Left renal pelvis (tissue), 4 donors: ENCODE measurements around the gene ZNF736. TPM values are rescaled to one million over a fixed set of nuclear protein-coding genes. Genes with fewer than 3 reads are reported as not detected.
"Not testable (repeated sequence)": the region's sequence is repeated elsewhere in the genome, so short reads cannot be mapped to it uniquely, and the experiment has no call there.

ENCODE experiments used
- DNase-seq, 4 donors: peaks; one replicate each; pipeline ENCODE4 v3.0.0-alpha.2; 2013; ENCODE audit warnings: low read depth in 4 of 4, low spot score in 3 of 4
- polyA plus RNA-seq, 4 donors: library from polyadenylated mRNA; unstranded; fragments of 120-200 nt; gene quantifications; one replicate each; pipeline ENCODE4 v1.2.1, GENCODE V29; 2013; ENCODE audit not compliant: insufficient read length in 4 of 4

Gene ZNF736
- polyA plus RNA-seq: 10 to 100 TPM; 10.7 to 24.4 (median 19.8) TPM

DNA sequence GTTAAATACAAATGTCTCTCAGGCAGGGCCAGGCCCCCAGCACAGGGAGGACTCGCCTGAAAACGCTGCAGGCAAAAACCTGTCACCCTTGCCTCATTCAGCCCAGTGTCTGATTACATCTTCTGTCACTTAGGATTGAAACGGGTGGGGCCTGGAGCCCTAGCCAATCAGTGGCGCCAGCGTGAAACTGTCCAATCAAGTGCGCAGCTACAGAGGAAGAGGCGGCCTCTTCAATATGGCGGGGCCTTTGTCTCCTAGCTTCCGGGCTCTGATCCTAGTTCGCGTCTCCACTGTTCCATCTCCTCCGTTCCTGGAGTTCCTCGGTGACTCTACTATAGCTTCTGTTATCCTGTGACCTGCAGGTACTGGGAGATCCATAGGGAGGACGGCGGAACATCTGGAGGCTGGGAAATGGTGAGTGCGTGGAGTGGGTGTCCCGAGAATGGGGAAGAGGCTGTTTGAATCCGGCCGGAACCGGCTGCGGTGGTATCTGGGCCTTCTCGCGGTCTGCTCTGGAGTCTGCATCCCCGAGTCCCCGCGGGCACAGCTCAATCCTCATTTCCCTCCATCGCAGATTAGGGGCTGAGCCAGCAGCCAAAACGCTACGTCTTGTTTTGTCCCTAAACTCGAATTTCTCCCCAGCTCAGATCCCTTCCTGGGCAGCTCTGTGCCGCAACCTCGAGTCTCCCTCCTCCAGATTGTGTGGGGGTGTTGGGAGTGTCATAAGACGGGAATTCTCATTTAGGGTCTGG lies at the start of gene ZNF736:
Gene ZNF736, plus strand, starts transcription at position 222 of the 752 bp plus-strand sequence. Its CDS starts 190 bp downstream, at position 412.
- DNase-seq: peak; percentile 77 to 90 (median 84)

DNA sequence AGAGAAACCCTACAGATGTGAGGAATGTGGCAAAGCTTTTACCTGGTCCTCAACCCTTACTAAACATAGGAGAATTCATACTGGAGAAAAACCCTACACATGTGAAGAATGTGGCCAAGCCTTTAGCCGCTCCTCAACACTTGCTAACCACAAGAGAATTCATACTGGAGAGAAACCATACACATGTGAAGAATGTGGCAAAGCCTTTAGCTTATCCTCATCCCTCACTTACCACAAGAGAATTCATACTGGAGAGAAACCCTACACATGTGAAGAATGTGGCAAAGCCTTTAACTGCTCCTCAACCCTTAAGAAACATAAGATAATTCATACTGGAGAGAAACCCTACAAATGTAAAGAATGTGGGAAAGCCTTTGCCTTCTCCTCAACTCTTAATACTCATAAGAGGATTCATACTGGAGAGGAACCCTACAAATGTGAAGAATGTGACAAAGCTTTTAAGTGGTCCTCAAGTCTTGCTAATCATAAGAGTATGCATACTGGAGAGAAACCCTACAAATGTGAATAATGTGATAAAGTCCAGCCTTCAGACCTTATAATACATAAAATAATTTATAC lies 47.3 kb upstream of the ZNF736 start:
- DNase-seq: no peak

DNA sequence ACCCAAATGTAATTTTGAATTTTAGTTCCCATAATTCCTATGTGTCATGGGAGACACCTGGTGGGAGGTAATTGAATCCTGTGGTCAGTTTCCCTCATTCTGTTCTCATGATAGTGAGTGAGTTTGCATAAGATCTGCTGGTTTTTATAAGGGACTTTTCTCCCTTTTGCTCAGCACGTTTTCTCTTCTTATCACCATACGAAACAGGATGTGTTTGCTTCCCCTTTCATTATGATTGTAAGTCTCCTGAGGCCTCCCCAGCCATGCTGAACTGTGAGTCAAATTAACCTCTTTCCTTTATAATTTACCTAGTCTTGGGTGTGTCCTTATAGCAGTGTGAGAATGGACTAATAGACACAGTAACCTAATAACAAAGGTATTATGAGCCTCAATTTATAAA lies 36.1 kb upstream of the ZNF736 start:
- no peak for DNase-seq

- no peak for DNase-seq
Measured at GRCh38 chr7:64294701-64295420, 18.9 kb upstream of the ZNF736 start.

DNA sequence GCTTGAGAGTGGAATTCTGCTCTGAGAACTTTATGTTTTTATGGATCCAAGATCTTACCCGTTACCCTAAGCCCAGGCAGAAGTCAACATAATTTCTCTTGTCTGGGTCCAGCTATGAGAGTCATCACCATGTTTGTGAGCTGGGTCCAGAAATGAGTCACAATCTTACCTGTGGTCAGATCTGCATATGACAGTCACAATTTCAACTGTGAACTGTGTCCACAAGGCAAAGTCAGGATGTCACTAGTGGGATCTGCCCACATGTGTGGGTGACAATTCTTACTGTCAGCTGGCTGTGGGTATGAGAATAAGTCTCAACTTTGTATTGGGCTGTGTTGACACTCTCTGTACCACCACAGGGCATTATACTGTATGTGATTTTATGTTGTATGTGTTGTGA lies 16.3 kb upstream of the ZNF736 start:
- DNase-seq: not testable (repeated sequence)

- DNase-seq: no peak
Measured at GRCh38 chr7:64300641-64301405, 12.9 kb upstream of the ZNF736 start.

DNA sequence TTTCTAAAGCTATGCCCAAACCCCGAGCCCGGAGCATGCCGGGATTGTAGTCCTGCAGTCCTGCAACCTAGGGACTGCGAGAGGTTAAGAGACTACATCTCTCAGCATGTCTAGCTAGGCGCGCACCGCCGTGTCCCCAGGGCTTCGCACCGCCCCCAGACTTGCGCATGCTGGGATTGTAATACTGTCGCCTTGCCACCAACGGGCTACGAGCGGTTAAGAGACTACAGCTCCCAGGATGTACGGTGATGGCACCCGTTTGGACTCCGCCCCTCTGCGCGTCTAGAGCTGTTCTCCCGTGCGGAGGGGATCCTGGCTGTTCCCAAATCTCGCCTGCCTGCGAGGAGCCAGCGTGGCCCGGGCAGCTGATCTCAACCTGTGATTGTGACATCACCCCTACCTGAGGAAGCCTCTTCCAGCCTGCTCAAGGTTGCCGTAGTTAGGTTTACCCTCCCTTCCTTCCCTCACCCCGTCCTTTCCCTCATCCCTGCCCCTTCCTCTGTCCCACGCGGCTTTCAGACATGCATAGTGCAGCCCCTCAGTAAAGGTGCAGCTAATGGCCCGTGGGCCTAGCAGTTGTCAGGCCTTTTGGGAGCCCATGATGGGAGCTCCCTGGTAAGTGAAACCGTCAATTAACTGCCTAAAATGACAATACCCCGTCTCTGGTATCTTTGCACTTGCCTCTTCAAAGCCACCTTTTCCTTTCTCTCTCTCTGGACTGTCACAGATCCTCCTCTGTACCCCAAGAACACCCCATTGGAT lies 6.3 kb upstream of the ZNF736 start:
- DNase-seq: peak; percentile 81 to 88 (median 83)

GRCh38 chr7:64308016-64308270 lies 5.8 kb upstream of the ZNF736 start:
- DNase-seq: no peak

DNA sequence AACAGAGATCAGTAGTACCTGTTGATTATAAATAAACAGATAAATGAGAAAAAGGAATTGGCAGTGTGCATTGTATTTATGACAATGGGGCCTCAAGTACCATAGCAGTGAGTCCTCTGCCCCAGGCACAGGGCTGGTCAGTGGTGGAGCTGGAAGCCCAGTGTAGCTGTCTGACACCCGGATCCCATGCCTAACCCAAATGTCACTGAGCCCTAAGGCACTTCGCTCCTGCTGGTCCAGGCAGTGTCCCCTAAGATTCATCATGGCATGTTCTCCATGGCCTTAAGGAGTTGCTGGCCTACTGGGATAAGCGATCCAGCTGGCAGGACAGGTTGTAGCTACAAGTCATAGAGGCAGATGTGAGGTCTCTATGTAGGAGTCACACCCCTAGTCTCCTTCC lies 3.3 kb upstream of the ZNF736 start:
- DNase-seq: no peak

DNA sequence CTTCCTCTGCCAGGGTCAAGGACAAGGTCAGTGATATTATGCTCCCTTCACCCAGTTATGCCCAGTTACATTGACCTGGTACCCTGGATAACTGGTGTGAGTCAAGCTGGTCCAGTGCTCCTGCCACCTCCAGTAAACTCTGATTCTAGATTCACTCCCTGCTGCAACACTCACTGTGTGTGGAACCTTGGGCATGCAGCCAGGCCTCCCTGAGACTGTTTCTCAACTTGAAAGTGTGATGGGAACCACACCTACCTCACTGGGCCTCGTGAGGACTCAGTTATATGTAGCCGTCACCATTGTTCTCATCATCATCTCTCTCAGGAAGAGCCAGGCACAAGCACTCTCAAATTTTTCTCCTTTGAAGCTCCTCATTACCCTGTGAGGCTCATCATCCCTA lies 935 bp upstream of the ZNF736 start:
- DNase-seq: no peak

DNA sequence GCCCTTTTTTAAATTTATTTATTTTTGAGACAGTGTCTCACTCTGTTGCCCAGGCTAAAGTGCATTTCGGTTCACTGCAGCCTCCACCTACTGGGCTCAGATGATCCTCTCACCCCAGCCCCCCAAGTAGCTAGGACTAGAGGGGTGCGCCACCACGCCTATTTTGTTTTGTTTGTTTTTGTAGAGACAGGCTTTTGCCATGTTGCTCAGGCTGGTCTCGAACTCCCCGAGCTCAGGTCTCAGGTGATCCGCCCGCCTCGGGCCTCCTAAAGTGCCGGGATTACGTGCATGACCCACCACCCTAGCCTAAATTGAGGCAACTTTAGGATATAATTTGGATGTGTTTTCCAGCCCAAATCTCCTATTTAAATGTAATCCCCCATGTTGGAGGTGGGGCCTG lies 805 bp downstream of the ZNF736 start:
- no peak for DNase-seq

DNA sequence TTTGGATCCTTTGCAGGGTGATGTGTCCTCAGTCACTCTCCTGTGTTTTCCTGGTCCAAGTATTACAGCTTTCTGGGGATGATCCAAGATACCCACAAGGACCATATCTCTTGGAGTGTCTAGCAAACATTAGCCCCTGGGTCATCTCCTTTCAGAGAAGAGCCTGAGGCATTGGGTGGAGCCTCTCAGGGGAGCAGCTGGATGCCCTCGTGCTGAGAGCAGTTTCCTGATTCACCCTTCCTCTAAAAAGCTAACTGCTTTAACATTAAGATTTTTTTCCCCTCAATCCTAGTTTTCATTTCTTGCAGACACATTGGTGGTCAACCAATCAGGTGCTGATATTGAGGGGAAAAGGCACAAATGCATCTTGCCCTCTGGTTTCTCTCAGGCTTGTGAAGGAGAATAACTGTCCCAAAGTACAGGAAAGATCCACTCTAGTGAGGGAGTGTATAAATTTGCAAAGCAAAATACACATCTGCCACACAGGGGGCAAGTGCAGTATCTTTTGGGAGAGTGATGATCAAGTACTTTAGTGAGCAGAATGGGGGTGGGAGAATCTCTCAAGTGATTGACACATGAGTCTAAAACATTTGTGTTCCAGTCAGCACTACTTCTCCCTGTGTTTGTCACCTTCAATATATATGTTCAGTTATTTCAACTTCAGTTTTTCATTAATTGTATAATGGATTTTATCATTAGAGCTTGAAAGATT lies 2.4 kb downstream of the ZNF736 start:
- DNase-seq: not testable (repeated sequence)

DNA sequence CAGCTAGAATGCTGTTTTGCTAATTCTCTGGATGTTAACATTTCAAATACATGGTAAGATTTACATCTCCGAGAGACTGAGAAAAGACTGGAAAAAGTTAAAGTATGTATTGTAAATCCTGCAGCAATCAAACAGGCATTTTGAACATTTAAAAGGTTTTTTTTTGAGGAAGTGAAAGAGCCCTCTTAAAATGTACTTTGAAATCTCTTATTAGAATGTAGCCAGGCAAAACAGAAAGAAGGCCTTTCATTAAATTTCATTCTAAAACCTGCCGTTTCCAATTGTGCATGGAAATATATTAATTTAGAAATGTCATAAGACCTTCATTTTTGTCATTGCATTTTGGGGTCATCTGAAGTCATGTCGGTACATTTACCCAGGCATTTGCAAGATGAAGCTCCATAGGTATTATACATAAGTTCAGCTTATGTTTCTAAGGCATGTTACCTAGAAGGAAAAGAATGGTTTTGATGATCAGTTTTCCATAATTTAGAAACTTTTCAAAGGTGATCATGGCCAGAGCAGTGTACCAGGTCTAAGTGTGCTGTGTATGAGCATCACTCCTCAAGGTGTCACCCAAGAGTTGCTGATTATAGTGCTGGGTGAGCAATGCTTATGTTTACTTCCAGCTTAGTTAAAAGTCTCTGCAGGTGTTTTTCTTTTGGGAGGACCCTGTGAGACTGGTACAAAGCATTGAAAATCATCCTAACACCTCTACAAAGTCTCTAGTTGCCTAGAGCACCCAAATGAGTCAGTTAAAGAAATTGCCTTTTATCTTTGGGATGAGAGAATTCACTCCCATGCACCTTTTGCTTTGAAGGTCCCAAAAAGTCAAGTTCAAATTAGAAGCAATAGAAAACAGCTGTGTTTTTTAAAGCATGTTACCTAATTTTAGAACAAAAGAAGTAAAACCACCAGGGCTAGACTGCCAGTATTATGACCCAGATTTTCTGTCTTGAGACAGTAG lies 7.1 kb downstream of the ZNF736 start:
- DNase-seq: no peak

DNA sequence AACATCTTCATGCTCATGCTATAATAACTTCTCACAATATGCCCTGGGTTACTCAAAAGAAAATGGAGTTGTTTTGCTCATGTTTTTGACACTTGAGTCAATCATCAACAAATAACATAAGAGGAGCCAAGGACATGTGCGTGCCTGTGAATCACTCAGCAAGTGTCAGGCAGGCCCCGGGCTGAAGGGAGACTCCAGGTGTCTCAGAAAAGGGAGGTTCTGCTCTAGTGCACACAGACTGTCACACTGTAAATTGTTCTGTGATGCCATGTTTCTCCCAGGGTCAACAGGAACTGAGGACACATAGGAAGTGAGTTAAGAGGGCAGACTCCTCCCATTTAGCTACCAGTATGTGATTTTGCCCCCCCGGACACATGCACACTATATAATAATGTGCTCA lies 10.4 kb downstream of the ZNF736 start:
- not testable (repeated sequence) for DNase-seq

GRCh38 chr7:64348713-64349210 lies 35.0 kb downstream of the ZNF736 start:
- DNase-seq: not testable (repeated sequence)

DNA sequence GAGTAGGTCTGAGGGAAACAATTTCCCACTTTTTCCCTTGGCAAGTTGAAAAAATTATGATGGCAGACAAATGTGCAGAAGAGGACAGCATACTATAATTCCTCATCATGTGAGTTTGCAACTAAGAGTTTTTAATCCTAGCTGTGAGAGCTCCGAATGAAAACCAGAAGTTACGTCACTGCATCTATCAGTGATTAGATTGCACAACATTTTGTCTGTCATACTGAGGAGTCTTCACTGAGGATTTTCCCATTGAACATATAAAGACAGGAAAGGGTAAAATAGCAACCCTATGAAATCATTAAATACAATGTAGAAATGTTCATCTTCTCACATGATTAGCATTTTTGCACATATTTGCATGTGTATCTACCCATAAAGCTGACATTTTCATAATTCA lies 45.8 kb downstream of the ZNF736 start:
- no peak for DNase-seq

DNA sequence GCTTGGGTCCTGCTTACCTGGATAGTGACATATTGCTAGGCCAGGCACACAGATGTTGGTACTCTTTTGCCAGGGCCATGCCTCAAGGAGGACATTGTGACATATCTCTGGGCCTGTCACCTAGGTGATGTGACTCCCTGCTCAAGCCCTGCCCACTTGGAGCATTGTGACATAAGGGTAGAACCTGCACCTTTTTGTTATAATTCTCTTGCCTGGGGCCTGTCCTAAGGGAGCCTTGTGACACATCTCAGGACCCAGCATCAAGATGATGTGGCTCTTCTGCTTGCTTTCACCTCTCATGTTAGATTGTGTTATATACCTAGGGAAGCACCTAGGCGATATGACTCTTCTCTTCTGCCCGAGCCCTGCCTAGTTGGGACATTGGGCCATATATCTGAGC lies 57.4 kb downstream of the ZNF736 start:
- no peak for DNase-seq

GRCh38 chr7:64373017-64373416 lies 59.3 kb downstream of the ZNF736 start:
- DNase-seq: no peak

DNA sequence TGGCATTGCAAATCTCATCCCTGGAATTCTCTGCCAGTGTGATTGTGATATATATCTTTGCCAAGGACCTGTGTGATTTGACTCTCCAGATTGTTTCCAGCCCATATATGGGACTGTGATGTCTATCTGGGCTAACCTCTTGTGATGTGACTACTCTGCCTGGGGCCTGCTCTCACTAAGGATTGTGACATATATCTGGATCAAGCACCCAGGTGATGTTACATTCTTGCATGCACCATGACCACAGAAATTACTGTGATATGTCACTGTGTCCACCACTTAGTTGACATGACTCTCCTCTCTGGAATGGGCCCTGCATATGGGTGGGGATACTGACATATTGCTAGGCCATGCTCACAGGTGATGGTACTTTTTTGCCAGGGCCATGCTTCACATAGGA lies 86.6 kb downstream of the ZNF736 start:
- DNase-seq: no peak
